HepG2 (cell line): ENCODE measurements around the gene SGMS1.

ENCODE experiments used
- FOXA1 ChIP-seq, 2 experiments: fragments of 450-650 bp in 1 of 2; sonication (generic) in 1 of 2; formaldehyde crosslinking in 1 of 2; IDR thresholded peaks; 2 replicates each; pipeline versions ENCODE4 v1.4.0 to v1.6.1; 2016 to 2020; ENCODE audit warnings: missing genetic modification reagents in 1 of 2
- NFYB ChIP-seq: sonication (generic); formaldehyde crosslinking; IDR thresholded peaks from 2 replicates; pipeline ENCODE4 v1.4.0; 2020; ENCODE audit warnings: missing genetic modification reagents
- SIN3A ChIP-seq: IDR thresholded peaks from 2 replicates; pipeline ENCODE4 v1.6.1; 2011; ENCODE audit warnings: low read depth, mild to moderate bottlenecking, control low read depth, low read length, borderline replicate concordance
- TP53 ChIP-seq: sonication (generic); formaldehyde crosslinking; conservative IDR thresholded peaks from 2 replicates; pipeline ENCODE4 v1.4.0; 2020; ENCODE audit warnings: missing genetic modification reagents
- ZC3H13 ChIP-seq: sonication (generic); formaldehyde crosslinking; IDR thresholded peaks from 2 replicates; pipeline ENCODE4 v1.8.1; 2023; ENCODE audit warnings: mild to moderate bottlenecking, missing genetic modification reagents, moderate library complexity
- ZNF431 ChIP-seq: sonication (generic); formaldehyde crosslinking; IDR thresholded peaks from 2 replicates; pipeline ENCODE4 v1.9.0; 2022; ENCODE audit warnings: missing genetic modification reagents, low read depth, mild to moderate bottlenecking, borderline replicate concordance
- TF ChIP-seq, protein P1 (sequence below): sonication (generic); formaldehyde crosslinking; IDR thresholded peaks from 2 replicates; pipeline ENCODE4 v1.5.0; 2020; ENCODE audit warnings: mild to moderate bottlenecking, missing genetic modification reagents, moderate library complexity
- TF ChIP-seq, protein P2 (sequence below): sonication (generic); formaldehyde crosslinking; IDR thresholded peaks from 2 replicates; pipeline ENCODE4 v1.4.0; 2020; ENCODE audit warnings: low read depth, mild to moderate bottlenecking, missing genetic modification reagents

DNA sequence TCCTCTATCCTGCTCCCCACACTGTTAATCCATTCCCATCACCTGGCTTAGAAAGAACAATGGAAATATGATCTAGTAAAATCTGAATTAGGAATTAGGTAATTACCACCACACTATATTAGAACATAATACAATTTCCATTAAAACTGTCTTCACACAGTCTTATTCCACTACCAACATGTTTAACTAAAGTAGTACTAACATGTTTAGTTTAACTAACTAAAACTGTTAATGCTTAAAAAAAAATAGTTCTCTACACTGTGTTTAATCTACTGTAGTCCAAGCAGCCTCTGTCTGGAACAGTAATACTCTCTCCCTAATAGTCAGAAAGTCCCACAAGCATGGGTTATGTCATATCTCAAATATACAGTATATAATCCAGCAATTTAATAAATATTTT lies 150.8 kb downstream of the SGMS1 start:
- TF ChIP-seq, protein P1, sequence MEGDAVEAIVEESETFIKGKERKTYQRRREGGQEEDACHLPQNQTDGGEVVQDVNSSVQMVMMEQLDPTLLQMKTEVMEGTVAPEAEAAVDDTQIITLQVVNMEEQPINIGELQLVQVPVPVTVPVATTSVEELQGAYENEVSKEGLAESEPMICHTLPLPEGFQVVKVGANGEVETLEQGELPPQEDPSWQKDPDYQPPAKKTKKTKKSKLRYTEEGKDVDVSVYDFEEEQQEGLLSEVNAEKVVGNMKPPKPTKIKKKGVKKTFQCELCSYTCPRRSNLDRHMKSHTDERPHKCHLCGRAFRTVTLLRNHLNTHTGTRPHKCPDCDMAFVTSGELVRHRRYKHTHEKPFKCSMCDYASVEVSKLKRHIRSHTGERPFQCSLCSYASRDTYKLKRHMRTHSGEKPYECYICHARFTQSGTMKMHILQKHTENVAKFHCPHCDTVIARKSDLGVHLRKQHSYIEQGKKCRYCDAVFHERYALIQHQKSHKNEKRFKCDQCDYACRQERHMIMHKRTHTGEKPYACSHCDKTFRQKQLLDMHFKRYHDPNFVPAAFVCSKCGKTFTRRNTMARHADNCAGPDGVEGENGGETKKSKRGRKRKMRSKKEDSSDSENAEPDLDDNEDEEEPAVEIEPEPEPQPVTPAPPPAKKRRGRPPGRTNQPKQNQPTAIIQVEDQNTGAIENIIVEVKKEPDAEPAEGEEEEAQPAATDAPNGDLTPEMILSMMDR (CRISPR knock-in tag), result no peak
- no peak for TF ChIP-seq NFYB (CRISPR knock-in tag)
- TF ChIP-seq ZNF431 (CRISPR knock-in tag), result no peak
- TF ChIP-seq, protein P2, sequence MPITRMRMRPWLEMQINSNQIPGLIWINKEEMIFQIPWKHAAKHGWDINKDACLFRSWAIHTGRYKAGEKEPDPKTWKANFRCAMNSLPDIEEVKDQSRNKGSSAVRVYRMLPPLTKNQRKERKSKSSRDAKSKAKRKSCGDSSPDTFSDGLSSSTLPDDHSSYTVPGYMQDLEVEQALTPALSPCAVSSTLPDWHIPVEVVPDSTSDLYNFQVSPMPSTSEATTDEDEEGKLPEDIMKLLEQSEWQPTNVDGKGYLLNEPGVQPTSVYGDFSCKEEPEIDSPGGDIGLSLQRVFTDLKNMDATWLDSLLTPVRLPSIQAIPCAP (CRISPR knock-in tag), result no peak
- TF ChIP-seq FOXA1 (IDR thresholded peaks at IDR 0.05), result no peak
- no peak for TF ChIP-seq FOXA1 (CRISPR knock-in tag; IDR thresholded peaks at IDR 0.05)
- no peak for TF ChIP-seq ZC3H13
- no peak for TF ChIP-seq SIN3A
- TF ChIP-seq TP53 (CRISPR knock-in tag), result no peak
